Dedifferentiated amniotic fluid mesenchymal stem cell (primary cell): ENCODE data around the gene SH2D3A.
"Not testable (repeated sequence)": the region's sequence is repeated elsewhere in the genome, so short reads cannot be mapped to it uniquely, and the experiment has no call there.

Experiments used
- DNase-seq: peaks from one replicate; pipeline ENCODE4 v3.0.0-alpha.2; 2016; ENCODE audit errors: extremely low spot score

SH2D3A gene

DNA sequence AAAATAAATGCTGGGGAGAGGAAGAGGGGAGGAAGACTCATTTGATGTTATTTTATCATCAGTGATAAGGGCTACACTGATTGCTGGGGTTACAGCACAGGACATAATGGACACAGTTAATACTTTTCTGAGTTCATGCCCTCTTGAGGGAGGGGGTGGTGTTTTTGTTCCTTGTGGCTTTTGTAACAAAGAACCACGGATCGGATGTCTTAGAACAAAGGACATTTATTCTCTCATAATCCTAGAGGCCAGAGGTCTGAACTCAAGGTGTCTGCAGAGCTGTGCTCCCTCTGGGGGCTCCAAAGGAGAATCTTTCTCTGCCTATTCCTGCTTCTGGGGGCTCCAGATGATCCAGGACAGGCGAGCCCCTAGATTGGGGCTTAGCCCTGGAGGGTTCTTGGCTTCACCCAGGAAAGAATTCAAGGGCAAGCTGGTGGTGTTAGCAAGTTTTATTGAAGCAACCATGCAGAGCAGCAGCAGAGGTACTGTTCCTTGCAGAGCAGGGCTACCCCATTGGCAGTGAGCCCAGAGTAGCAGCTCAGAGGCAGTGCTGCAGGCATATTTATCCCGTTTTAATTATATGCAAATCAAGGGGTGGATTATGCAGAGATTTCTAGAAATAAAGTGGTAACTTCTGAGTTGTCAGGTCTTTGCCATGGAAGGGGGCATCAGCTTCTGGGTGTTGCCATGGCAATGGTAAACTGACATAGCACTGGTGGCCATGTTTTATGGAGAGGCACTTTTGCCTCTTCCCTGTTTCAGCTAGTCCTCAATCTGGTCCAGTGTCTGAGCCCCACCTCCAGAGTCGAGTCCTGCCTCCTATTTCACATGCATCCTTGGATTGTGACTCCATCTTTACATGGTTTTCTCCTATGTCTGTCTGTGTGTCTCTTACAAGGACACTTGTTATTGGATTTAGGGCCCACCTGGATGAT is 23.2 kb upstream of the SH2D3A start:
- no peak for DNase-seq

DNA sequence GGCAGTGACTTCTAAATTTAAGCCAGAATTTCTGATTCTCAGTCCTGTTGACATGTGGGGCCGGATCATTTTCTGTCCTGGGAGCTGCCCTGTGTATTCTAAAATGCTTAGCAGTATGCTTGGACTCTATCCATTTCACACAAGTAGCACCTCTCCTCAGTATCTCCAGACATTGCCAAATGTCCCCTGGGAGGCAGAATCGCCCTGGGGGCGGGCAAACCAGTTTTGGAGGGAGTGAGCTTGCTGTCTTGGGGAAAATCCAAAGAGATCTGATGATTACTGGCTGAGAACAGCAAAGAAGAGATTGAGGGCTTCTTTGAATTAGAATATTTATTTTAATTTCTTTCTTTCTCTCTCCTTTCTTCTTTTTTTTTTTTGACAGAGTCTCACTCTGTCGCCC is 21.7 kb upstream of the SH2D3A start:
- no peak for DNase-seq

DNA sequence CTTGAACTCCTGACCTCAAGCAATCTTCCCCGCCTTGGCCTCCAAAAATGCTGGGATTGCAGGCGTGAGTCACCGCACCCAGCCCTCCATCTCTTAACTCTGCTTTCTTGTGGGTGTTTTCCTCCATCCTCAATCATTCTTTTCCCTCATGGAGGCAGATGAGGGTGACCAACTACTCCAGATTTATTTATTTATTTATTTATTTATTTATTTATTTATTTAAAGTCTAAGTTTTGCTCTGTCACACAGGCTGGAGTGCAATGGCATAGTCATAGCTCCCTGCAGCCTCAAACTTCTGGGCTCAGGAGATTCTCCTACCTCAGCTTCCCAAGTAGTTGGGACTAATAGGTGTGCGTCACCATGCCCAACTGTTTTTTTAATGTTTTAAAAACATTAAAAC is 20.2 kb upstream of the SH2D3A start:
- no peak for DNase-seq

DNA sequence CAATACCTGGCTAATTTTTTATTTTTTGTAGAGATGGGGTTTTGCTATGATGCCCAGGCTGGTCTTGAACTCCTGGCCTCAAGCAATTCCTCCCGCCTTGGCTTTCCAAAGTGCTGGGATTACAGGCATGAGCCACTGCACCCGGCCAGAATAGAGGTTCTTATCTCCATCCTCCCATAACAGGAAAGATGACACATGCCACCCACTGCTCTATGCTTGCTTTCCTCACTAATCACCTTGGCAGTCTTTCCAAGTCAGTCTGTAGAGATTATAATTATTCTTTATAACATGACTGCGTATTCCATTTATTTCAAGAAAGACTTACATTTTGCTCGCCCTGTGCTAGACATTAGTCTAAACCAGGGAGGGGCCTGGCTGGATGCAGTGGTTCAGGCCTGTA is 12.0 kb upstream of the SH2D3A start:
- DNase-seq: no peak

DNA sequence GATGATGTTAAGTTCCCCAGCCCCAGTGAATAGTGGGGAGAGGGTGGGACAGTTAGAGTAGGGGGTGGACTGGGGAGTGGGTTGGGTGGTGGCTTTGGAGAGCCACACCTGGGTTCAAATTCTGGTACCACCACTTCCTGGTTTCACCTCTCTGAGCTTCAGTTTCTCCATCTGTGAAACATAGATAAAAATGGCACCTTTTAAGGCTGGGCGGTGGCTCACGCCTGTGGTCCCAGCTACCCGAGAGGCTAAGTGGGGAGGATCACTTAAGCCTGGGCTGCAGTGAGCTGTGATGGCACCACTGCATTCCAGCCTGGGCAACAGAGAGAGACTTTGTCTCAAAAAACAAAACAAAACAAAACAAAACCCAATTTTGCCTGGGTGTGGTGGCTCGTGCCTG is 11.2 kb upstream of the SH2D3A start:
- no peak for DNase-seq

DNA sequence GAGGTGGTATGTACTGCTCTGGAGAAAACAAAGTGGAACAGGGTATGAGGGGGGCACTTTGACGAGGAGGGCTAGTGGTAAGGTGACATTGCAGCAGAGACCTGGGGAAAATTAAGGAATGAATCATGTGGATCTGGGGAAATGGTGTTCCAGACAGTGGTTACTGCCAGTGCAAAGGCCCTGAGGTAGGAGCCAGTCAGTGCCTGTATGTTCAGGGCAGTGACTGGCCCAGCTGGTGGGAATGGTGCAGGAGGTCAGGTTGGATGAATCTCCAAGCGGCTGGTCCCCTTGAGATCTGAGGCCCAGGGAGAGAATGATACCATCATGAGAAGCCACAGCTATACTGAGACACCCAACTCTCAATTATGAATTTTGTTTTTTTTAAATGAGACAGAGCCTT is 10.2 kb upstream of the SH2D3A start:
- DNase-seq: no peak

DNA sequence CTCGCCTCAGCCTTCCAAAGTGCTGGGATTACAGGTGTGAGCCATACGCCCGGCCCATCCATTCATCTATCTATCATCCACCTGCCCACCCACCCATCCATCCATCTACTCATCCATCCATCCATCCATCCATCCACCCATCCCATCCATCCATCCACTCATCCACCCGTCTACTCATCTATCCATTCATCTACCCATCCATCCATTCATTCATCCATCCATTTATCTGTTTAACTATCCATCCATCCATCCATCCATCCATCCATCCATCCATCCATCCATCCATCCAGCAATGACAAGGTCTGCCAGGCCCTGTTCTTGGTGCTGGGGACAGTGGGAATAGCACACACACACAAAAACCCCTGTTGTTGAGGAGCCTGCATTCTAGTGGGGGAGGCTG is 9.8 kb upstream of the SH2D3A start:
- DNase-seq: no peak

DNA sequence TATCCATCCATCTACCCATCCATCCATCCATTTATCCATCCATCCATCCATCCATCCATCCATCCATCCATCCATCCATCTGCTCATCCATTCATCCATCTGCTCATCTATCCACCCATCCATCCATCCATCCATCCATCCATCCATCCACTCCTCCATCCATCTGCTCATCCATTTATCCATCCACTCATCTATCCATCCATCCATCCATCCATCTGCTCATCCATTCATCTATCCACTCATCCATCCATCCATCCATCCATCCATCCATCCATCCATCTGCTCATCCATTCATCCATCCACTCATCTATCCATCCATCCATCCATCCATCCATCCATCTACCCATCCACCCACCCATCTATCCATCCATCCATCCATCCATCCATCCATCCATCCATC is 8.8 kb upstream of the SH2D3A start:
- not testable (repeated sequence) for DNase-seq

DNA sequence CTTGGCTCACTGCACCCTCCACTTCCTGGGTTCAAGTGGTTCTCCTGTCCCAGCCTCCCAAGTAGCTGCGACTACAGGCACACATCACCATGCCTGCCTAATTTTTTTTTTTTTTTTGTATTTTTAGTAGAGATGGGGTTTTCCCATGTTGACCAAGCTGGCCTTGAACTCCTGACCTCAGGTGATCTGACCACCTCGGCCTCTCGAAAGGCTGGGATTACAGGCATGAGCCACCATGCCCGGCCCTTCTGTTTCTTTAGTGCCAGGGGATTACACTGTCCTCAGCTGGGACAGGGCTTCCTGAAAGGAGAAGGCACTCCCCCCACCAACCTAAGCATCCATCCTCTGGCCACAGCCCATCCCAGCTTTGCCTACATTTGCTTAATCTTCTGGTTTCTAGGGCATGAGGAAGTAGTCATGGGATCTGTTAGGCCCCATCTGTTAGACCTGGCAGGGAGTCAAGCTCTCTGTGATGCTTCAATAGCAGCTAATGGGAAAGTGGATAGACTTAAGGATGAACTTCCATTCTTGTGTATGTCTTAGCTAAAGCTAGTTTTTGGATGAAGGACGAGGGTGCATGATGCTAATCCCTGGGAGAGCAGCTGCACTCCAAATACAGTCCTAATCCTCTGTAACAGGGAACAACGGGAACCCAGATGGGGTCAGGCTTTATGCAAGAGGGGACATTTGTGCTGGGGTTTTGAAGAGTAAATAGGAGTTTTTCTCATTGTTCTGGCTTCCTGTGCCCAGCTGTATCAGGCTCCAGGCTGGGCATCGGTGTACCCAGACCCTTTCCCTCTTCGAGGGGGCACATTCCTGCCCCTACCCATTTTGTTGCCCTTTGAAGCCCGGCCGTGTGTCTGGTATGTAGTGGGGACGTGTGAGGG is 7.8 kb upstream of the SH2D3A start:
- no peak for DNase-seq

DNA sequence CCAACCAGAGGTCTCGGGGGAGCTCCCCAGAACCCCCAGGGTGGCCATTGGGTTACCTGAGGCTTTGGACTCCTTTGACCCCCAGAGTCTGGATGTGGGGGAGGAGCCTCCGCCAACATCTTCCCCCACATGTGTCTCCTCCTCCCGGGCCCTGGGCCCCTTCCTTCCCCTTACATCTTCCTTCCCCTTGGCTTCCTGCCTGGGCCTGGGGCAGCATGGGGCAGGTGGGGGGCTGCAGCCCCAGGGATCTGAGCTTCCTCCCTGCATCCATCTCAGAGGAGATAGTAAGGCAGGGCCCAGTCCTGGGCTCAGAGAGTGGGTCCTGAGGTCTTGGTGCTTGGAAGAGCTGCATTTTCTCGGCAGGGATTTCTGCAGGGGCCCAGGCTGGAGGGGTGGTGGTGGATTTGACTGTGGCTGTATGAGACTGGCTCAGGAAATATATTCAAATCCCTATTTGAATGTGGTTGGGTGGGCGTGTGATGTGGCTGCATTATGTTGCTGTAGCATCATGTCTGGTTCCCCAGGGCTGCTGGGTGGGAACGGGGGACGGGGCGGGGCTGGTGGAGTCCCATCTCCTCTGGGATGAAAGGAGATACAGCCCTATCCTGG is 6.2 kb upstream of the SH2D3A start:
- DNase-seq: no peak

DNA sequence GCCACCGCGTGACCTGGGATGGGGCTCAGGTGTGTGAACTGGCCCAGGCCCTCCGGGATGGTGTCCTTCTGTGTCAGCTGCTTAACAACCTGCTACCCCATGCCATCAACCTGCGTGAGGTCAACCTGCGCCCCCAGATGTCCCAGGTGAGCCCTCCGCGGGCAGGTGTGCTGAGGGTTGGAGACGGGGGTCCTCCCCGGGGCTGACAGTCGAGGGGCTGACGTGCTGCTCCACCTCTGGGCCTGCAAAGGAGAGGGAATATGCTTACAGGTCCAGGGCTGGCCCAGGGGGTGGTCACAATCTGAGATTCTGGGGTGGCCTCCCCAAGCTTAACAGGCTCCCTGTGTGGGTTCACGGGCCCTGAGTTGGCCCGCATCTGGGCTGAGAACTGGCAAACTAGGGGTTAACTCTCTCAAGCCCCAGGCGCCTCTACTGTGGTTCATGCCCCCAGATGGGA is 5.7 kb upstream of the SH2D3A start:
- DNase-seq: no peak

DNA sequence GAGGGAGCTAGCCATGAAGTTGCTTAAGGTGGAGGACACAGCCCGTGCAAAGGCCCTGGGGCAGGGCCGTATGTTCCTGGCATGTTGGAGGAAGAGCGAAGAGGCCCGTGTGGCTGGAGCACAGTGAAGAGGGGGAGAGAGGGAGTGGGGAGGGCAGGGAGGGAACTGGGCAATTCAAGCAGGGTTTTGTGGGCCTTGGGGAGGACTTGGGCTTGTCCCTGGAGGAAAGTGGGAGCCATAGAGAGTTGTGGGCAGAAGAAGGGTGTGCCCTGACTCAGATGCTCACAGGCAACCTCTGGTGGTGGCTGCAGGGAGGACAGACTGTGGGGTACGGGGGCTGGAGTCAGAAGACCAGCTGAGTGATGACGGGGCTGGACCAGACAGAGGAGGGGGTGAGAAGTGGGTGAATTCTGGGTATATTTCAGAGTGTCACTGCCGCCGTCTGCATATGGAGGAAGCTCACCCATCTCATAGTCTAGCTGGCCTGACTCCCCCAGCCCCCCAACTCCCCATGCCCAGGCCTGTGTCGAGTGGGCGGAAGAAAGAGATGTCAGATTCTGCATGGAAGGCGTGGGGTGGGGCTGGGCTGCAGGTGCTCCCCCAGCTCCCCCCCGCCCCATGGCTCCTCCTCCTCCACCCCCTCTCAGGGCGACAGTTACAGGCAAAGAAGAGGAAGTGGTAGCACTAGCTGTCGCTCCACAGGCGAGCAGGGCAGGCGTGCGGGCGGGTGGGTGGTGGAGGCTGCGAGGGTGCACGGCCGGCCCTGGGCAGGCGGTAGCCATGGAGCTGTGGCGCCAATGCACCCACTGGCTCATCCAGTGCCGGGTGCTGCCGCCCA is 5.0 kb upstream of the SH2D3A start, which contains the start of gene VAV1:
VAV1 (plus strand) TSS at position 681 of the 838 bp plus-strand sequence; CDS start at position 781, 100 bp downstream.
- DNase-seq: no peak

DNA sequence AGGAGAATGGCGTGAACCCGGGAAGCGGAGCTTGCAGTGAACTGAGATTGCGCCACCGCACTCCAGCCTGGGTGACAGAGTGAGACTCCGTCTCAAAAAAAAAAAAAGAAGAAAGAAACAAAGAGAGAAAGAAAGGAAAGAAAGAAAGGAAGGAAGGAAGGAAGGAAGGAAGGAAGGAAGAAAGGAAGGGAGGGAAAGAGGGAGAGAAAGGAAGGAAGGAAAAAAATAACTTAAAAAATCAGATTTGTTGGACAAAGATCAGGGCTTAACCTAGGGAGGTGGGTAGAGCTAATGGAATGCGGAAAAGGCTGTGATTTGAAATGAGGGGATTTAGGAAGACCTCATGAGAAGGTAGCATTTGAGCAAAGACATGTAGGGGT is 4.4 kb upstream of the SH2D3A start:
- not testable (repeated sequence) for DNase-seq

DNA sequence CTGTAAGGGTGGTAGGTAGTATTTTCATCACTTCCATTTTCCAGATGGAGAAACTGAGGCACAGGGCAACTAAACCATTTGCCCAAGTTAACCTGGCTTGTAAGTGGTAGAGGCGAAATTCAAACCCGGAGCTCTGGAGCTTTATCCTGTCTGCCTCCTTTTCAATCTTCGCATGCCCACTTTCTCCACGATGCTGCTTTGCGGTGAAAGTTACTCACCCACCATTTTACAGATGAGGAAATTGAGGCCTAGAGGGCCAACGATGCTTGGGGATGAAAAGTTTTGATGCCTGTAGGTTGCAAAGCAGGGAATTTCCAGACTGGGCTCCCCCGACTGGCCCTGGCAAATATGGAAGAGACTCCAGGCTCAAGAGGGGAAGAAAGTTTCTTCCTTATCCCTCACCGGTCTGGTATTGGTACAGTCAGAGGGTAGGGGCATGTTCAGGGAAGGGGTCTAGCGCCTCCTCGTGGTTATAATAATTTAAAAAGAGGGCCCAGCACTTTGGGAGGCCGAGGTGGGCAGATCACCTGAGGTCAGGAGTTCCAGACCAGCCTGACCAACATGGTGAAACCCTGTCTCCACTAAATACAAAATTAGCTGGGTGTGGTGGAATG is 1.9 kb upstream of the SH2D3A start:
- no peak for DNase-seq

DNA sequence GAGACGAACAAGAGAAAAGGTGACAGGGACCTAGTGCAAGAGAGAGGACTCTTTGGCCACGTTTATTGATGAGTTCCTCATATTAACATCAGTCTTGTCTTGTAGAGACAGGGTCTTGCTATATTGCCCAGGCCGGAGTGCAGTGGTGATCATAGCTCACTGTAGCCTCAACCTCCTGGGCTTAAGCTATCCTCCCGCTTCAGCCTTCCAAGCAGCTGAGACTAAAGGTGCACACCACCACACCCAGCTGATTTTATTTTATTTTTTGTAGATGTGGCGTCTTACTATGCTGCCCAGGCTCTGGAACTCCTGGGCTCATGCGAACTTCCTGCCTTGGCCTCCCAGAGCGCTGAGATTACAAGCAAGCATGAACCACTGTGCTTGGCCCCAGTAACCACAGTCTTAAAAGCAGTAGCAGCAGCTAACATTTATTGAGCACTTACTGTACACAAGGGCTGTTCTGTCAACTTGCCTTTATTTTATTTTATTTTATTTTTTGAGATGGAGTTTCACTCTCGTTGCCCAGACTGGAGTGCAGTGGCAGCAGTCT is 1.1 kb upstream of the SH2D3A start:
- DNase-seq: no peak

DNA sequence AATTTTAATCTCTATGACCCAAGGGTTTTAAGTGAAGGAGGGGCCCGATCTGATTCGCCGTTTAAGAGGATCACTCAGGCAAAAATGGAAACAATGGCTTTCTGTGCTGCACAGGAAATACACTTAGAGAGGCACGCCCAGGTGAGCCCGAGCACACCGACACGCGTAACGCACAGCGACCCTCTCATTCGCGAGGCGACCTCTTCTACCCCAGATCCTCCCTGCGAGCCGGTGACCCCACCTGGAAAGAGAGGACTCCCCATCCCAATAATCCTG is 216 bp downstream of the SH2D3A start:
- DNase-seq: no peak

DNA sequence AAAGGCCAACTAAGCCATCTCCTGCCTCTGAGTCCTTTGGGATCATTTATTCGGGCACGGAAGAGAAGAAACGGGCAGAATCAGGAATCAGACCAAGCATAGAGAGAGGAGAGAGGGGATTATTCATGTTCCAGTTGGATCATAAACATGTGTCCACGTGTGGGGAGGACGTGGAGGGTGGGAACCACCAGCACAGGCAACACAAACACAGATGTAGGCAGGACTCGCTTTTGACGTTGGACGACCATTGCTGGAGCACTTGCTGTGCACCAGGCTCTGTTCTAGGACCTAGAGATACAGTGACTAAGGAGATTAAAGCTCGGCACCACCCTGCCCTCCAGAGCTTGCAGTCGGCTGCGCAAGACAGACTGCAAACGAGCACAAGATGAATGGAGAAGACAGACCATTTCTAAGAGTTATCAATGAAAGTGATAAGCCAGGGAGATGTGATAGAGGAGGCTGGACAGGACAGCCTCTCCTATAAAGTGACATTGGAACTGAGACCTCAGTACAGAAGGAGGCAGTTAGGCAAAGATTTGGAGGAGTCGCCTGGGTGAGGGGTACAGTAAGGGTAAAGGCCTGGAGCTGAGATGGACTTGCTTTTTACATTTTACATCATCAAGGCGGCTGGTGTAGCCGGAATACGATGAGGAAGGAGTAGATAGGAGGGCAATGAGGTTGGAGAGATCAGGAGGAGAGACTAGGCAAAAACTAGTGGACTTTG is 716 bp downstream of the SH2D3A start:
- no peak for DNase-seq

DNA sequence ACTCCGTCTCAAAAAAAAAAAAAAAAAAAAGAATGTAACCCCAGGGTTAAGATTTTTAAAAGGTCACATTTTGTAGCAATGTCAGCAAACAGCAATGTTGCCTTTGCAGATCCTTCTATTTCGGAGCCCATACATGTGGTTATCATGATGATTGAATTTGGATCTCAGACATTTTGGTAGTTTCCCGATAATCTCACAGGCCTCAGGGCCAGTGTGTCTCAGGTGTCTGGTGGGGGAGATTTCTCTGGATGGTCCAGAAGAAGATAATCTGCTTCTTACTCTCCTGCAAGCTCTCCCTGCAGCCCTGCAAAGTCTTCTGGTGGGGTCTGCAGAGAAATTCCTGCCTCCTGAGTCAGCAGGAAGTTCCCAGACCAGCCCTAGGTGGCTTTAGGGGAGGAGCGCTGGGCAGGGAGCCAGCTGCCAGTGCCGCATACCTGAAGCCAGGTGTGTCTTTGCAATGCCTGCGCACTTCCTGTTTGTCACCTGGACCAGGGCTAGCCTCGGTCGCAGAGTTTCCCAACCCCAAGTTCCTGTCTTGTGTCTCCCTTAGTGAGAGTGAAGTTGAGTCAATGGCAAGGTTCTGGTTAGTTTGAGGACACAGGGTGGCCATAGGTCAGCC is 1.4 kb downstream of the SH2D3A start:
- DNase-seq: no peak

DNA sequence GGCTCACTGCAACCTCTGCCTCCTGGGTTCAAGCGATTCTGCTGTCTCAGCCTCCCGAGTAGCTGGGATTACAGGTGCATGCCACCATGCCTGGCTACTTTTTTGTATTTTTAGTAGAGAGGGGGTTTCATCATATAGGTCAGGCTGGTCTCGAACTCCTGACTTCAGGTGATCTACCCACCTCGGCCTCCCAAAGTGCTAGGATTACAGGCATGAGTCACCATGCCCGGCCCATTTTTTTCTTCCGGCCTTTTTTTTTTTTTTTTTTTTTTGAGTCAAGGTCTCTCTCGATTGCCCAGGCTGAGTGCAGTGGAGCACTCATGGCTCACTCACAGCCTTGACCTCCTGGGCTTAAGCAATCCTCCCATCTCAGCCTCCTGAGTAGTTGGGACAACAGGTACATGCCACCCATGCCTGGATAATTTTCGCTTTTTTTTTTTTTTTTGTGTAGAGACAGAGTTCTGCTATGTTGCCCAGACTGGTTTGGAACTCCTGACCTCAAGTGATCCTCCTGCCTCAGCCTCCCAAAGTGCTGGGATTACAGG is 4.9 kb downstream of the SH2D3A start:
- DNase-seq: not testable (repeated sequence)
